PFSK-1 (cell line): Measurements from ENCODE around the gene MAGI2.

ENCODE experiments used
- REST ChIP-seq, 2 experiments: IDR thresholded peaks; 2 replicates each; pipeline versions ENCODE4 v1.6.1 to v1.8.0; 2011 to 2012; ENCODE audit warnings: low read depth in 2 of 2, low read length in 2 of 2, control low read depth in 1 of 2, inconsistent platforms in 1 of 2, mild to moderate bottlenecking in 1 of 2, moderate library complexity in 1 of 2; ENCODE audit not compliant: insufficient read depth in 1 of 2
- SIN3A ChIP-seq: IDR thresholded peaks from 2 replicates; pipeline ENCODE4 v1.6.1; 2012; ENCODE audit warnings: mild to moderate bottlenecking, low read length, moderate library complexity, borderline replicate concordance; ENCODE audit not compliant: insufficient read depth
- TAF1 ChIP-seq: IDR thresholded peaks from 2 replicates; pipeline ENCODE4 v1.6.1; 2012; ENCODE audit warnings: low read length, control low read depth, borderline replicate concordance; ENCODE audit not compliant: insufficient read depth

- TF ChIP-seq TAF1 (no peak), SIN3A (no peak), REST (IDR thresholded peaks at IDR 0.05; ENCODE audit: insufficient read depth in 1 of 2, low read depth in 2 of 2, low read length in 2 of 2) (no peak)
Measured at GRCh38 chr7:79497728-79498127, 44.3 kb upstream of the MAGI2 start.
